GM12878 (cell line): ENCODE results near the gene PIP4K2B. TPM values are rescaled to one million over a fixed set of nuclear protein-coding genes. Genes with fewer than 3 reads are reported as not detected.
A peak's percentile ranks its signal among the peaks of the same experiment; 100 is the strongest.

Source experiments
- ATF3 ChIP-seq: IDR thresholded peaks from 2 replicates; pipeline ENCODE4 v1.6.1; 2011; ENCODE audit warnings: low read depth, mild to moderate bottlenecking, low read length, moderate library complexity, borderline replicate concordance; ENCODE audit errors: extremely low read depth
- ATF7 ChIP-seq: fragments of 450-650 bp; IDR thresholded peaks from 2 replicates; pipeline ENCODE4 v1.6.1; 2016; ENCODE audit warnings: low read depth, mild to moderate bottlenecking
- CHD4 ChIP-seq: fragments of 200-600 bp; sonication (generic); IDR thresholded peaks from 2 replicates; pipeline ENCODE4 v1.6.1; 2016; ENCODE audit warnings: mild to moderate bottlenecking
- CREB1 ChIP-seq: IDR thresholded peaks from 2 replicates; pipeline ENCODE4 v1.6.1; 2012; ENCODE audit warnings: low read depth, mild to moderate bottlenecking, inconsistent platforms
- EP300 ChIP-seq, 2 experiments: fragments of 150-350 bp in 1 of 2; IDR thresholded peaks; 2 replicates each; pipeline ENCODE4 v1.6.1; 2011 to 2012; ENCODE audit warnings: low read depth in 2 of 2, low read length in 2 of 2, borderline replicate concordance in 1 of 2, improper control_type of control experiment in 1 of 2, inconsistent platforms in 1 of 2; ENCODE audit not compliant: control insufficient read depth in 1 of 2
- ESRRA ChIP-seq: IDR thresholded peaks from 2 replicates; pipeline ENCODE4 v1.6.1; 2012; ENCODE audit warnings: mild to moderate bottlenecking, low read length, improper control_type of control experiment
- HCFC1 ChIP-seq: fragments of 150-350 bp; IDR thresholded peaks from 2 replicates; pipeline ENCODE4 v1.6.1; 2014; ENCODE audit warnings: low read length
- IRF4 ChIP-seq: IDR thresholded peaks from 2 replicates; pipeline ENCODE4 v1.6.1; 2011; ENCODE audit warnings: low read depth, low read length
- LARP7 ChIP-seq: fragments of 450-650 bp; IDR thresholded peaks from 2 replicates; pipeline ENCODE4 v1.6.1; 2017; ENCODE audit warnings: mild to moderate bottlenecking
- NR2F1 ChIP-seq: fragments of 450-650 bp; conservative IDR thresholded peaks from 2 replicates; pipeline ENCODE4 v1.6.1; 2017; ENCODE audit warnings: mild to moderate bottlenecking
- PML ChIP-seq: IDR thresholded peaks from 2 replicates; pipeline ENCODE4 v1.6.1; 2012; ENCODE audit warnings: low read length, inconsistent platforms
- RAD51 ChIP-seq: fragments of 450-650 bp; IDR thresholded peaks from 2 replicates; pipeline ENCODE4 v1.6.1; 2016; ENCODE audit warnings: moderate library complexity, mild to moderate bottlenecking, inconsistent platforms
- REST ChIP-seq: IDR thresholded peaks from 2 replicates; pipeline ENCODE4 v1.6.1; 2012; ENCODE audit warnings: mild to moderate bottlenecking, low read depth, low read length
- SKIL ChIP-seq: fragments of 450-650 bp; IDR thresholded peaks from 2 replicates; pipeline ENCODE4 v1.6.1; 2017; ENCODE audit warnings: mild to moderate bottlenecking, low read depth, inconsistent platforms; ENCODE audit not compliant: poor library complexity, severe bottlenecking
- WRNIP1 ChIP-seq: IDR thresholded peaks from 2 replicates; pipeline ENCODE4 v1.6.1; 2011; ENCODE audit warnings: low read depth, low read length, improper control_type of control experiment, borderline replicate concordance
- ZBED1 ChIP-seq: IDR thresholded peaks from 2 replicates; pipeline ENCODE4 v1.6.1; 2016; ENCODE audit warnings: borderline replicate concordance
- polyA plus RNA-seq, 11 experiments: library from polyadenylated mRNA; depleted of rRNA in 4 of 11; unstranded in 6 of 11; stranded (reverse) in 5 of 11; fragments of >200 nt; fragmentation: Nextera tagmentation in 4 of 11; fragmentation: Illumina TruSeq in 1 of 11; extraction: Ambion mirVana in 4 of 11; extraction: Trizol in 1 of 11; gene quantifications; 1 replicate in 1 of 11; 2 replicates in 10 of 11; pipeline versions ENCODE4 v1.2.1 to v1.2.3, GENCODE V29; 2011 to 2016; ENCODE audit warnings: inconsistent platforms in 2 of 11, missing spikeins in 2 of 11, low read depth in 1 of 11
- total RNA-seq, 4 experiments: library from RNA; depleted of rRNA in 3 of 4; stranded (reverse); fragments of >200 nt in 3 of 4; fragmentation: Illumina TruSeq in 1 of 4; extraction: Trizol in 1 of 4; gene quantifications; 2 replicates each; pipeline versions ENCODE4 v1.2.1 to v1.2.3, GENCODE V29; 2013 to 2021
- TF ChIP-seq, protein P1 (sequence below): fragments of 450-650 bp; IDR thresholded peaks from 2 replicates; pipeline ENCODE4 v1.6.1; 2017; ENCODE audit warnings: mild to moderate bottlenecking, moderate library complexity
- TF ChIP-seq, protein P2 (sequence below): IDR thresholded peaks from 2 replicates; pipeline ENCODE4 v1.6.1; 2011; ENCODE audit warnings: low read depth, low read length, improper control_type of control experiment, borderline replicate concordance

Gene PIP4K2B
- total and polyA plus RNA-seq, 10 of the 15 experiments (the other 5 are each of a cell fraction or from before 2014, with no cell fraction given), result 3.8 to 30.3 (median 18.2) TPM

GRCh38 chr17:38824899-38825761 is 25.8 kb upstream of the PIP4K2B start, which contains the start of gene CWC25 (continued):
- no peak for TF ChIP-seq REST
- TF ChIP-seq HCFC1, result peak; percentile 97
- TF ChIP-seq LARP7, result peak; percentile 67; the same call in 1 of the 2 replicates
- no peak; the same call in 1 of the 2 replicates for TF ChIP-seq WRNIP1
- TF ChIP-seq CREB1, result peak; percentile 100
- peak; percentile 70; the same call in 1 of the 2 replicates for TF ChIP-seq IRF4
- no peak for TF ChIP-seq SKIL
- TF ChIP-seq RAD51, result no peak
- TF ChIP-seq ZBED1, result 0 out of 2 replicates have a peak, but pooled peaks have one; percentile 27
- peak; percentile 100 for TF ChIP-seq ATF3
- peak; percentile 94 for TF ChIP-seq ATF7
- peak; percentile 58 for TF ChIP-seq NR2F1
- TF ChIP-seq, protein P1, sequence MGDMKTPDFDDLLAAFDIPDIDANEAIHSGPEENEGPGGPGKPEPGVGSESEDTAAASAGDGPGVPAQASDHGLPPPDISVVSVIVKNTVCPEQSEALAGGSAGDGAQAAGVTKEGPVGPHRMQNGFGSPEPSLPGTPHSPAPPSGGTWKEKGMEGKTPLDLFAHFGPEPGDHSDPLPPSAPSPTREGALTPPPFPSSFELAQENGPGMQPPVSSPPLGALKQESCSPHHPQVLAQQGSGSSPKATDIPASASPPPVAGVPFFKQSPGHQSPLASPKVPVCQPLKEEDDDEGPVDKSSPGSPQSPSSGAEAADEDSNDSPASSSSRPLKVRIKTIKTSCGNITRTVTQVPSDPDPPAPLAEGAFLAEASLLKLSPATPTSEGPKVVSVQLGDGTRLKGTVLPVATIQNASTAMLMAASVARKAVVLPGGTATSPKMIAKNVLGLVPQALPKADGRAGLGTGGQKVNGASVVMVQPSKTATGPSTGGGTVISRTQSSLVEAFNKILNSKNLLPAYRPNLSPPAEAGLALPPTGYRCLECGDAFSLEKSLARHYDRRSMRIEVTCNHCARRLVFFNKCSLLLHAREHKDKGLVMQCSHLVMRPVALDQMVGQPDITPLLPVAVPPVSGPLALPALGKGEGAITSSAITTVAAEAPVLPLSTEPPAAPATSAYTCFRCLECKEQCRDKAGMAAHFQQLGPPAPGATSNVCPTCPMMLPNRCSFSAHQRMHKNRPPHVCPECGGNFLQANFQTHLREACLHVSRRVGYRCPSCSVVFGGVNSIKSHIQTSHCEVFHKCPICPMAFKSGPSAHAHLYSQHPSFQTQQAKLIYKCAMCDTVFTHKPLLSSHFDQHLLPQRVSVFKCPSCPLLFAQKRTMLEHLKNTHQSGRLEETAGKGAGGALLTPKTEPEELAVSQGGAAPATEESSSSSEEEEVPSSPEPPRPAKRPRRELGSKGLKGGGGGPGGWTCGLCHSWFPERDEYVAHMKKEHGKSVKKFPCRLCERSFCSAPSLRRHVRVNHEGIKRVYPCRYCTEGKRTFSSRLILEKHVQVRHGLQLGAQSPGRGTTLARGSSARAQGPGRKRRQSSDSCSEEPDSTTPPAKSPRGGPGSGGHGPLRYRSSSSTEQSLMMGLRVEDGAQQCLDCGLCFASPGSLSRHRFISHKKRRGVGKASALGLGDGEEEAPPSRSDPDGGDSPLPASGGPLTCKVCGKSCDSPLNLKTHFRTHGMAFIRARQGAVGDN, result peak; percentile 94
- no peak for TF ChIP-seq CHD4
- TF ChIP-seq EP300 (IDR thresholded peaks at IDR 0.05; ENCODE audit: borderline replicate concordance in 1 of 2, control insufficient read depth in 1 of 2, low read depth in 2 of 2, low read length in 2 of 2), result peak; percentile 43 to 80; a peak in 3 of 4 replicates
- TF ChIP-seq PML, result peak; percentile 87; the same call in 1 of the 2 replicates
- TF ChIP-seq, protein P2, sequence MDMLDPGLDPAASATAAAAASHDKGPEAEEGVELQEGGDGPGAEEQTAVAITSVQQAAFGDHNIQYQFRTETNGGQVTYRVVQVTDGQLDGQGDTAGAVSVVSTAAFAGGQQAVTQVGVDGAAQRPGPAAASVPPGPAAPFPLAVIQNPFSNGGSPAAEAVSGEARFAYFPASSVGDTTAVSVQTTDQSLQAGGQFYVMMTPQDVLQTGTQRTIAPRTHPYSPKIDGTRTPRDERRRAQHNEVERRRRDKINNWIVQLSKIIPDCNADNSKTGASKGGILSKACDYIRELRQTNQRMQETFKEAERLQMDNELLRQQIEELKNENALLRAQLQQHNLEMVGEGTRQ, result no peak
- TF ChIP-seq ESRRA, result peak; percentile 74; the same call in 1 of the 2 replicates
